Measurements from ENCODE around the gene FANCG.
A peak's percentile ranks its signal among the peaks of the same experiment; 100 is the strongest.

The FANCG gene

GRCh38 chr9:35057271-35057620 is 22.5 kb downstream of the FANCG start:
- DNase-seq, result no peak

- DNase-seq, result no peak
These were observed 23.0 kb downstream of the FANCG start for GRCh38 chr9:35056571-35057270.

- DNase-seq, result no peak
These were observed 24.7 kb downstream of the FANCG start for GRCh38 chr9:35054871-35055644.

GRCh38 chr9:35054185-35054835 is 25.4 kb downstream of the FANCG start:
- DNase-seq, result no peak

GRCh38 chr9:35051069-35051967 is 28.4 kb downstream of the FANCG start:
- DNase-seq, result no peak

GRCh38 chr9:35048511-35048910 is 31.2 kb downstream of the FANCG start:
- DNase-seq, result no peak

- DNase-seq, result no peak
These were observed 35.7 kb downstream of the FANCG start for GRCh38 chr9:35044071-35044470.

GRCh38 chr9:35042891-35043545 is 36.7 kb downstream of the FANCG start:
- DNase-seq, result no peak

GRCh38 chr9:35042081-35042604 is 37.6 kb downstream of the FANCG start:
- DNase-seq, result no peak

- DNase-seq, result peak; percentile 62
These were observed 43.7 kb downstream of the FANCG start for GRCh38 chr9:35035851-35036701.

- DNase-seq, result no peak
These were observed 46.6 kb downstream of the FANCG start for GRCh38 chr9:35033101-35033500.

- no peak for DNase-seq
These were observed 49.9 kb downstream of the FANCG start for GRCh38 chr9:35029852-35030251.

GRCh38 chr9:35029241-35029640 is 50.5 kb downstream of the FANCG start:
- no peak for DNase-seq

GRCh38 chr9:35028341-35028740 is 51.4 kb downstream of the FANCG start:
- no peak for DNase-seq

GRCh38 chr9:35027860-35028259 is 51.9 kb downstream of the FANCG start:
- DNase-seq, result no peak

GRCh38 chr9:35027374-35027773 is 52.4 kb downstream of the FANCG start:
- DNase-seq, result no peak

GRCh38 chr9:35026671-35027070 is 53.1 kb downstream of the FANCG start:
- no peak for DNase-seq
